ENCODE measurements around the gene ATRIP.

Gene ATRIP

GRCh38 chr3:48411606-48412374 is 34.7 kb upstream of the ATRIP start:
- Histone ChIP-seq H3K4me1 (ENCODE audit: insufficient read depth, low read length) (peaks cover 11% of the 10 kb centered on the region), H3K4me3 (ENCODE audit: low read depth in 1 of 2, low read length in 2 of 2) (no peak overlapping the region), H3K9me3 (ENCODE audit: low read length) (no peaks in the 10 kb centered on the region), H3K27ac (ENCODE audit: low read depth, low read length) (no peak overlapping the region), H3K27me3 (ENCODE audit: control insufficient read depth in 1 of 2, insufficient read depth in 2 of 2, low read length in 2 of 2) (no peaks in the 10 kb centered on the region), H3K36me3 (ENCODE audit: insufficient read depth, low read length) (peaks cover 92% of the 10 kb centered on the region), H3K9ac (ENCODE audit: low read length) (no peak overlapping the region)

GRCh38 chr3:48412375-48413001 is 34.0 kb upstream of the ATRIP start:
- peak overlapping the region; percentile 14 for H3K27ac ChIP-seq (ENCODE audit: low read depth, low read length)
- no peaks in the 10 kb centered on the region for H3K27me3 ChIP-seq (ENCODE audit: control insufficient read depth in 1 of 2, insufficient read depth in 2 of 2, low read length in 2 of 2)
- H3K9me3 ChIP-seq (ENCODE audit: low read length): no peaks in the 10 kb centered on the region
- H3K36me3 ChIP-seq (ENCODE audit: insufficient read depth, low read length): peaks cover 92% of the 10 kb centered on the region
- H3K9ac ChIP-seq (ENCODE audit: low read length): no peak overlapping the region
- no peak overlapping the region for H3K4me3 ChIP-seq (ENCODE audit: low read depth in 1 of 2, low read length in 2 of 2)
- H3K4me1 ChIP-seq (ENCODE audit: insufficient read depth, low read length): peaks cover 11% of the 10 kb centered on the region

- no peak overlapping the region for H3K4me3 ChIP-seq (ENCODE audit: low read depth in 1 of 2, low read length in 2 of 2)
- H3K4me1 ChIP-seq (ENCODE audit: insufficient read depth, low read length): peaks cover 11% of the 10 kb centered on the region
- H3K9me3 ChIP-seq (ENCODE audit: low read length): no peaks in the 10 kb centered on the region
- H3K27me3 ChIP-seq (ENCODE audit: control insufficient read depth in 1 of 2, insufficient read depth in 2 of 2, low read length in 2 of 2): no peaks in the 10 kb centered on the region
- H3K36me3 ChIP-seq (ENCODE audit: insufficient read depth, low read length): peaks cover 90% of the 10 kb centered on the region
- H3K9ac ChIP-seq (ENCODE audit: low read length): no peak overlapping the region
- H3K27ac ChIP-seq (ENCODE audit: low read depth, low read length): peak overlapping the region; percentile 14
Observed at GRCh38 chr3:48413086-48413485, 33.5 kb upstream of the ATRIP start.

GRCh38 chr3:48413611-48414010 is 32.9 kb upstream of the ATRIP start:
- Histone ChIP-seq H3K27me3 (ENCODE audit: control insufficient read depth in 1 of 2, insufficient read depth in 2 of 2, low read length in 2 of 2) (no peaks in the 10 kb centered on the region), H3K4me3 (ENCODE audit: low read depth in 1 of 2, low read length in 2 of 2) (no peak overlapping the region), H3K36me3 (ENCODE audit: insufficient read depth, low read length) (peaks cover 85% of the 10 kb centered on the region), H3K9ac (ENCODE audit: low read length) (no peak overlapping the region), H3K4me1 (ENCODE audit: insufficient read depth, low read length) (peaks cover 11% of the 10 kb centered on the region), H3K27ac (ENCODE audit: low read depth, low read length) (no peak overlapping the region), H3K9me3 (ENCODE audit: low read length) (no peaks in the 10 kb centered on the region)

- Histone ChIP-seq H3K9ac (ENCODE audit: low read length) (no peak overlapping the region), H3K27me3 (ENCODE audit: control insufficient read depth in 1 of 2, insufficient read depth in 2 of 2, low read length in 2 of 2) (no peaks in the 10 kb centered on the region), H3K36me3 (ENCODE audit: insufficient read depth, low read length) (peaks cover 80% of the 10 kb centered on the region), H3K9me3 (ENCODE audit: low read length) (no peaks in the 10 kb centered on the region), H3K4me3 (ENCODE audit: low read depth in 1 of 2, low read length in 2 of 2) (no peak overlapping the region), H3K4me1 (ENCODE audit: insufficient read depth, low read length) (peaks cover 11% of the 10 kb centered on the region), H3K27ac (ENCODE audit: low read depth, low read length) (peak overlapping the region; percentile 15)
Observed at GRCh38 chr3:48414376-48415250, 31.9 kb upstream of the ATRIP start.

GRCh38 chr3:48415251-48415953 is 31.1 kb upstream of the ATRIP start:
- Histone ChIP-seq H3K27ac (ENCODE audit: low read depth, low read length) (no peak overlapping the region), H3K27me3 (ENCODE audit: control insufficient read depth in 1 of 2, insufficient read depth in 2 of 2, low read length in 2 of 2) (no peaks in the 10 kb centered on the region), H3K9me3 (ENCODE audit: low read length) (no peaks in the 10 kb centered on the region), H3K4me1 (ENCODE audit: insufficient read depth, low read length) (peaks cover 11% of the 10 kb centered on the region), H3K4me3 (ENCODE audit: low read depth in 1 of 2, low read length in 2 of 2) (no peak overlapping the region), H3K36me3 (ENCODE audit: insufficient read depth, low read length) (peaks cover 79% of the 10 kb centered on the region), H3K9ac (ENCODE audit: low read length) (no peak overlapping the region)

GRCh38 chr3:48416091-48416505 is 30.4 kb upstream of the ATRIP start:
- Histone ChIP-seq H3K4me3 (ENCODE audit: low read depth in 1 of 2, low read length in 2 of 2) (no peak overlapping the region), H3K27ac (ENCODE audit: low read depth, low read length) (no peak overlapping the region), H3K36me3 (ENCODE audit: insufficient read depth, low read length) (peaks cover 76% of the 10 kb centered on the region), H3K9me3 (ENCODE audit: low read length) (no peaks in the 10 kb centered on the region), H3K4me1 (ENCODE audit: insufficient read depth, low read length) (peaks cover 11% of the 10 kb centered on the region), H3K9ac (ENCODE audit: low read length) (no peak overlapping the region), H3K27me3 (ENCODE audit: control insufficient read depth in 1 of 2, insufficient read depth in 2 of 2, low read length in 2 of 2) (no peaks in the 10 kb centered on the region)

GRCh38 chr3:48416546-48416945 is 30.0 kb upstream of the ATRIP start:
- peaks cover 74% of the 10 kb centered on the region for H3K36me3 ChIP-seq (ENCODE audit: insufficient read depth, low read length)
- peaks cover 11% of the 10 kb centered on the region for H3K4me1 ChIP-seq (ENCODE audit: insufficient read depth, low read length)
- no peak overlapping the region for H3K27ac ChIP-seq (ENCODE audit: low read depth, low read length)
- no peak overlapping the region for H3K4me3 ChIP-seq (ENCODE audit: low read depth in 1 of 2, low read length in 2 of 2)
- H3K9me3 ChIP-seq (ENCODE audit: low read length): no peaks in the 10 kb centered on the region
- no peaks in the 10 kb centered on the region for H3K27me3 ChIP-seq (ENCODE audit: control insufficient read depth in 1 of 2, insufficient read depth in 2 of 2, low read length in 2 of 2)
- H3K9ac ChIP-seq (ENCODE audit: low read length): no peak overlapping the region

- Histone ChIP-seq H3K4me3 (ENCODE audit: low read depth in 1 of 2, low read length in 2 of 2) (no peak overlapping the region), H3K27me3 (ENCODE audit: control insufficient read depth in 1 of 2, insufficient read depth in 2 of 2, low read length in 2 of 2) (no peaks in the 10 kb centered on the region), H3K27ac (ENCODE audit: low read depth, low read length) (peak overlapping the region; percentile 14), H3K36me3 (ENCODE audit: insufficient read depth, low read length) (peaks cover 74% of the 10 kb centered on the region), H3K9ac (ENCODE audit: low read length) (no peak overlapping the region), H3K4me1 (ENCODE audit: insufficient read depth, low read length) (peaks cover 11% of the 10 kb centered on the region), H3K9me3 (ENCODE audit: low read length) (no peaks in the 10 kb centered on the region)
Observed at GRCh38 chr3:48417529-48418108, 28.9 kb upstream of the ATRIP start.

GRCh38 chr3:48418140-48418539 is 28.4 kb upstream of the ATRIP start:
- Histone ChIP-seq H3K36me3 (ENCODE audit: insufficient read depth, low read length) (peaks cover 72% of the 10 kb centered on the region), H3K27ac (ENCODE audit: low read depth, low read length) (no peak overlapping the region), H3K4me1 (ENCODE audit: insufficient read depth, low read length) (peaks cover 16% of the 10 kb centered on the region), H3K9me3 (ENCODE audit: low read length) (no peaks in the 10 kb centered on the region), H3K9ac (ENCODE audit: low read length) (no peak overlapping the region), H3K27me3 (ENCODE audit: control insufficient read depth in 1 of 2, insufficient read depth in 2 of 2, low read length in 2 of 2) (no peaks in the 10 kb centered on the region), H3K4me3 (ENCODE audit: low read depth in 1 of 2, low read length in 2 of 2) (no peak overlapping the region)

Data from muscle layer of colon (tissue), 2 donors.